Measurements from ENCODE around the gene GPER1.

DNA sequence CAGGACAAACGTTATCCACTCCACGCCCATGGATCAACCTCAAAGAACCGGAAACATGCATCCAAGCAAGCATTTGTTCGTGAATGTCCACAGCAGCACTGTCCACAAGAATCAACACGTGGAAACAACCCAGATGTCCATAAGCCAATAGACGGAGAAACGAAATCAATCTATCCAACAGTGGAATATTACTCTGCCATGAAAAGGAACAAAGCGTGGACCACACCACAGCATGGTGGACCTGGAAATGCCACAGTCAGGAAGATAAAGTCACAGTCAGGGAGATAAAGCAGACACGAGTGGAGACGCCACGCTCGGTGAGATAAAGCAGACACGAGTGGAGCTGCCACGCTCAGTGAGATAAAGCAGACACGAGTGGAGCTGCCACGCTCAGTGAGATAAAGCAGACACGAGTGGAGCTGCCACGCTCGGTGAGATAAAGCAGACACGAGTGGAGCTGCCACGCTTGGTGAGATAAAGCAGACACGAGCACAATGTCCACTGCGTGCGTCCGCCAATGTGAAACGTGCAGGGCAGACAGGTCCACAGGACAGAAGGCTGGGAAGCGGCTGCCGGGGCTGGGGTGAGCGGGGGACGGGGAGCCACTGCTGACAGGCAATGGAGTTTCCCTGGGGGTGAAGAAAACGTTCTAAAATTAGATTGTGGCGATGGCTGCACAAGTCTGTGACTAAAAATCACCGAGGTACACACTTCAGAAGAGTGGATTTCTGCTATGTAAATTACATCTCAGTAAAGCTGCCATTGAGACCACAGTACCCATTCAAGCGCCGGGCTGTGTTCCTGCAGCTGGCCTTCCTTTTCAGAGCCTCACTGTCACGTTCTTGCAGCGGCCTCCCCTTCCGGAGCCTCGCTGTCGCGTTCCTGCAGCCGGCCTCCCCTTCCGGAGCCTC, 10.6 kb downstream of the GPER1 start:
- TF ChIP-seq, protein P1, sequence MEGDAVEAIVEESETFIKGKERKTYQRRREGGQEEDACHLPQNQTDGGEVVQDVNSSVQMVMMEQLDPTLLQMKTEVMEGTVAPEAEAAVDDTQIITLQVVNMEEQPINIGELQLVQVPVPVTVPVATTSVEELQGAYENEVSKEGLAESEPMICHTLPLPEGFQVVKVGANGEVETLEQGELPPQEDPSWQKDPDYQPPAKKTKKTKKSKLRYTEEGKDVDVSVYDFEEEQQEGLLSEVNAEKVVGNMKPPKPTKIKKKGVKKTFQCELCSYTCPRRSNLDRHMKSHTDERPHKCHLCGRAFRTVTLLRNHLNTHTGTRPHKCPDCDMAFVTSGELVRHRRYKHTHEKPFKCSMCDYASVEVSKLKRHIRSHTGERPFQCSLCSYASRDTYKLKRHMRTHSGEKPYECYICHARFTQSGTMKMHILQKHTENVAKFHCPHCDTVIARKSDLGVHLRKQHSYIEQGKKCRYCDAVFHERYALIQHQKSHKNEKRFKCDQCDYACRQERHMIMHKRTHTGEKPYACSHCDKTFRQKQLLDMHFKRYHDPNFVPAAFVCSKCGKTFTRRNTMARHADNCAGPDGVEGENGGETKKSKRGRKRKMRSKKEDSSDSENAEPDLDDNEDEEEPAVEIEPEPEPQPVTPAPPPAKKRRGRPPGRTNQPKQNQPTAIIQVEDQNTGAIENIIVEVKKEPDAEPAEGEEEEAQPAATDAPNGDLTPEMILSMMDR (optimal IDR thresholded peaks at IDR 0.05 in 1 of 3, IDR thresholded peaks at IDR 0.05 in 1 of 3, conservative IDR thresholded peaks at IDR 0.05 in 1 of 3; ENCODE audit: extremely low read depth in 1 of 3, insufficient read depth in 2 of 3, low read length in 3 of 3): no peak
- TF ChIP-seq EZH2 (IDR thresholded peaks at IDR 0.05; ENCODE audit: low read length): no peak
